Stimulated activated memory B cell treated with anti-CD40 and anti-IgM and Interleukin-4, amounts not matched to agents 10 μg/mL and 1 μg/mL and 100 μg/mL, for 72 hours (primary cell): Measurements from ENCODE around the gene TNRC6B.
A peak's percentile ranks its signal among the peaks of the same experiment; 100 is the strongest.

ENCODE experiments used
- ATAC-seq: fragments of 150-1000 bp; cut with Tn5 transposase; 2 replicates; pipeline ENCODE4 v1.10.0; 2021
- H3K27ac Mint-ChIP-seq: one replicate; pipeline ENCODE4 v1.8.0; 2022; ENCODE audit warnings: mild to moderate bottlenecking, mixed read lengths
- H3K27me3 Mint-ChIP-seq: one replicate; pipeline ENCODE4 v1.8.0; 2022; ENCODE audit warnings: mixed read lengths
- H3K36me3 Mint-ChIP-seq: one replicate; pipeline ENCODE4 v1.8.0; 2022; ENCODE audit warnings: mixed read lengths
- H3K4me1 Mint-ChIP-seq: one replicate; pipeline ENCODE4 v1.8.0; 2022; ENCODE audit warnings: mixed read lengths
- H3K4me3 Mint-ChIP-seq: one replicate; pipeline ENCODE4 v1.8.0; 2022; ENCODE audit warnings: mild to moderate bottlenecking, moderate library complexity, mixed read lengths
- H3K9me3 Mint-ChIP-seq: one replicate; pipeline ENCODE4 v1.8.0; 2022; ENCODE audit warnings: mixed read lengths

TNRC6B gene

DNA sequence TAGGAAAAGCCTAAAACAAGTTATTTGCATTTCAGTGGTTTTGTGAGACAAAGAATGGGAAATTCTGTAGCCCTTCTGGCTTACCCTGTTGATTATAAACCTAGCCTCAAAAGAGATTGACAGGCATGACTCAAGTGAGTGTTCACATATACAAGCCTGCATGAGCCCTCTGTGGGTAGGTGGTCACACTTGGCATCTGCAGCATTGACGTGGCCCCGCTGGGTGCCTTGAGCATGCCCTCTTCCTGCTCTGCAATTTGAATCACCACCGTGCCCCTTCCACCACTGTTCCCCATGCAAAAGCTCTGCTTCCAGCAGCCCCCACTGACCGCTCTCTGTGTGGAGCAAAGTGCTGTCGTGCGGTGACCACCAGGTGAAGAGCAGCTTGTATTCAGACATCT lies 147.6 kb downstream of the TNRC6B start:
- H3K36me3 Mint-ChIP-seq: peaks cover 40% of the 10 kb centered on the region
- H3K4me3 Mint-ChIP-seq: no peak overlapping the region
- H3K9me3 Mint-ChIP-seq: no peaks in the 10 kb centered on the region
- no peaks in the 10 kb centered on the region for H3K27me3 Mint-ChIP-seq
- ATAC-seq: peak; percentile 60
- peaks cover 13% of the 10 kb centered on the region for H3K4me1 Mint-ChIP-seq
- H3K27ac Mint-ChIP-seq: peak overlapping the region; percentile 2

DNA sequence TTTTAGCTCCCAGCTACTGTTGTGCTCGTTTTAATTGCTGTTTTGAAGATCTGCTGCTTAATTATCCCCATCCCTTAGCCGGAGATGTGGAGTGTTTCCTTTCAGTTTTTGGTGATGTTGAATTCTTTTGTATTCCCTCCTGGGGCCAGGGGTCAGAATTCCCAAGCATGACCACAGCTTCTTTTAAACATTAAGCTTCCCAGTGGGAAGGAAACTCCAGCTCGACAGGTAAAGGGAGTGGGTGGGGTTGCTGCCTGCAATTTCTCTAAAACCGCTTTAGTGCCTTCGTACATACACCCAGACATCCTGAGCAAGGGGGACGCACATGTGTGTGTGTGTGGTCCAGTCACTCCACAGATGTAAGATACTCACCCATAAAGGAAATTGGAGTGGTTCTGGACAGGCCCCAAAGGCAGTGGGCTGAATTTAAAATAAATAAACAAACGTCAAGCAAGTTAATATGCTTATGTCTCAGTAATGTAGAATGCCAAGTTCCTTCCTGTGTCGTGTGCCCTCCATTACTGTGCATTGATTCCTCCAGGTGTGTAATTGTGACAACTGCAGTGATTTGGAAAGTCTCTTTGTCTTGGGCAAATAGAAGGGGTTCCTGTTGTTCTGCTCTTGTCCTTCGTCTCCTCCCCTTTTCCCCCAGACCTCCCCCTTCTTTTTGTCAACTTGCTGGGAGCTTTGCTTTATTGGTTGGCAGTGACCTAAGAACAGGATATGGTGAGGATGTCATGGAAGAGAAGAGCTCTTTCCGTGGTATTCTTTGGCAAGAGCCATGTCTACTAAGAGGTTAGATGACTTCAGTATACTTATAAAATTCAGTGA lies 149.4 kb downstream of the TNRC6B start:
- Mint-ChIP-seq H3K27ac (peak overlapping the region; percentile 23), H3K4me1 (peaks cover 19% of the 10 kb centered on the region), H3K4me3 (no peak overlapping the region)

DNA sequence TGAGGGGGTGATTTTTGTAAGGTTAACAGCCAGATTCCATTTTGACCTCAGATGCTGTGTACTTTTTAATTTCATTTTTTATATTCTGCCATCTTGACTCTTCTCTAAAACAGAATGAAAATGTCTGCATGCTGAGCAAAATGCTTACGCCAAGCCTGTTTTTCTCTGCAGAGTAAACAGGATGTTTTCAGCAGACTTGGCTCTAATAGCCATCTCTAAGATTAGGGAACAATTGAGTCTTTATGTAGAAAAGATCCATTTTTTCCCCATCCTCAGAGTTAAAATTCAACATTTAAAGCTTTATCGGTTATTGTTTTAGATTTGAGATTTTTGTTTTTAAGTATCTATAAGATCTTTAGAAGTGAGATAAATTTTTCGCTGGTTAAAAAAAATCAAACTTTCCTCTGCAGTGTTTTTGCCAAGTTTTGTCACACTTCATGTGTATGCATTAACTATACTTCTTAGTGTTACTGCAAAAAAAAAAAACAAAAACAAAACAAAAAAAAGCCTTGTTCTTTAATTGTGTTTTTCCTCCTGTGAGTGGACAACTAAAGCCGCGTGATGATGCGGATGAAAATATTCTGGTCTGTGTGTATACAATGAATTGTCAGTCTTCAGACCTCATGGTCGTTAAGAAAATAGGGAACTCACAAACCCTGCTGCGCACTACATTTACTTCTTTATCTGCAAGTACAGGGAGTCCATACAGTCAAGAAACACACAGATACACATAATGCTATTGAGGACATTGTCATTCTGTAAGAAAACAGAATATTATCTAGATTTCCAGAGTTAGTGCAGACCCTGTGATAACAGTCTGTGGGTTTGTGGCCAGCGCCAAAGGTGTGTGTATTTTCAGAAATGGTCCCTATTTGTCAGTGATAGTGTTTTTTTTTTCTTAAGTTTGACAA lies 151.1 kb downstream of the TNRC6B start:
- Mint-ChIP-seq H3K4me3 (no peak overlapping the region), H3K36me3 (peaks cover 20% of the 10 kb centered on the region)
- ATAC-seq: no peak

More for the DNA sequence above, 149.4 kb downstream of the TNRC6B start:
- no peak for ATAC-seq
- no peaks in the 10 kb centered on the region for H3K9me3 Mint-ChIP-seq
- no peaks in the 10 kb centered on the region for H3K27me3 Mint-ChIP-seq
- H3K36me3 Mint-ChIP-seq: peaks cover 31% of the 10 kb centered on the region

DNA sequence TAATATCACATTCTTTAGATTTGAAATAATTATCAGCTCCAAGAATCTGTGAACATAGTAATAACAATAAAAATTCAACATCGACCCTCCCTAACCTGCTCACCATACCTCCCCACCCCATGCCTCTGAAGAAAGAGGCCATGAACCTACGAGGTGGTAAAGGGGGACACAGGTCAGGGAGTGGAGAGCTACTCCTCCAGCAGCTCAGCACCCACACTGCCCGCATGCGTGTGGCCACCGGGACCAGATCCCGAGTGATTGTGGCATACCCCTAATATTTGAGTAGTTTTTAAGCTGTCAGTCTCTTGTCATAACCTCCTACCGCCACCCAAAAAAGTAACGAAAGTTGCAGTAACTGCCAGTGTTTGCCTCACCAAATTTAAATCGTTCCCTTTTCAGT lies 151.7 kb downstream of the TNRC6B start:
- H3K4me3 Mint-ChIP-seq: no peak overlapping the region
- H3K36me3 Mint-ChIP-seq: peaks cover 20% of the 10 kb centered on the region
- no peaks in the 10 kb centered on the region for H3K9me3 Mint-ChIP-seq
- no peak for ATAC-seq
- H3K27me3 Mint-ChIP-seq: no peaks in the 10 kb centered on the region
- peaks cover 34% of the 10 kb centered on the region for H3K4me1 Mint-ChIP-seq
- H3K27ac Mint-ChIP-seq: no peak overlapping the region

More for the DNA sequence above, 151.1 kb downstream of the TNRC6B start:
- peak overlapping the region; percentile 23 for H3K27ac Mint-ChIP-seq
- H3K9me3 Mint-ChIP-seq: no peaks in the 10 kb centered on the region
- no peaks in the 10 kb centered on the region for H3K27me3 Mint-ChIP-seq
- peaks cover 28% of the 10 kb centered on the region for H3K4me1 Mint-ChIP-seq

DNA sequence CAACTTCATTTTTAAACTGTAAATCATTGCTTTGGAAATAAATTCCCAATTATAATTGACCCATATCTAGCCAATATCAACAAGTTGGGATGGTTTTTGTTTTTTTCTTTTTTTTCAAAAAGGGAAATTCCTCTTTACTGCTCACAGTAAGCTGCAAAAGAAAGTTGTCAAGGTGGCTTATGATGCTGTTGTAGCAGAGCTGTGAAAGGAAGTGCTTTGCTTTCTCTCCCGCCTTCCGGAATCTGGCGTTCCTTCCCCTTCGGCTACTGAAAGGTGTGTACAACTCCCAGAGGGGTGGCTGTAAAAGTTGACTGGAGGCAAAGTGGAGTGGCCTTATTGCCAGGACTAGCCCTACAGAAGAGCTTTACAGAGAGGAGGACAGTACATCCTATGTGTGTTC lies 152.4 kb downstream of the TNRC6B start:
- ATAC-seq: no peak
- no peaks in the 10 kb centered on the region for H3K27me3 Mint-ChIP-seq
- peaks cover 20% of the 10 kb centered on the region for H3K36me3 Mint-ChIP-seq
- no peaks in the 10 kb centered on the region for H3K9me3 Mint-ChIP-seq
- H3K4me3 Mint-ChIP-seq: no peak overlapping the region
- H3K4me1 Mint-ChIP-seq: peaks cover 34% of the 10 kb centered on the region
- peak overlapping the region; percentile 57 for H3K27ac Mint-ChIP-seq

DNA sequence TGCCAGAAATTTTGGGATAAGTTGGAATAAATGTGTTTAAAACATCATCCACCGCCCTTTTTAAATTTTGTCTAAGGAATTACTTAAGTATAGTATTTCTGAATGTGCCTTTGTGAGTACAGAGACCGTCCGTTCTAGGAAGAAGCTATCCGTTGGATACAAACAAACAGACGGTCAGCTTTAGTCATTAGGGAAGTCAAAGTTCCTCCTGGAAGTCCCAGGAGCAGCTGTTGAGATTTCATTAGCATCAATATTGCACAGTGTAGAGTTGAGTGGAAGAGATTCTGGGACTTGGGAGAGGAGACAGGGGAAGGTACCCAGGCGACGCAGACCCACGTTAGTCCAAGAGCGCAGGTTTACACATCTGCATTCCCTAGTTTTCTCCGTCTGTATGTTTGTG lies 152.9 kb downstream of the TNRC6B start:
- Mint-ChIP-seq H3K27me3 (no peaks in the 10 kb centered on the region), H3K27ac (peak overlapping the region; percentile 57), H3K36me3 (peaks cover 20% of the 10 kb centered on the region), H3K9me3 (no peaks in the 10 kb centered on the region), H3K4me3 (no peak overlapping the region), H3K4me1 (peaks cover 34% of the 10 kb centered on the region)
- ATAC-seq: no peak

DNA sequence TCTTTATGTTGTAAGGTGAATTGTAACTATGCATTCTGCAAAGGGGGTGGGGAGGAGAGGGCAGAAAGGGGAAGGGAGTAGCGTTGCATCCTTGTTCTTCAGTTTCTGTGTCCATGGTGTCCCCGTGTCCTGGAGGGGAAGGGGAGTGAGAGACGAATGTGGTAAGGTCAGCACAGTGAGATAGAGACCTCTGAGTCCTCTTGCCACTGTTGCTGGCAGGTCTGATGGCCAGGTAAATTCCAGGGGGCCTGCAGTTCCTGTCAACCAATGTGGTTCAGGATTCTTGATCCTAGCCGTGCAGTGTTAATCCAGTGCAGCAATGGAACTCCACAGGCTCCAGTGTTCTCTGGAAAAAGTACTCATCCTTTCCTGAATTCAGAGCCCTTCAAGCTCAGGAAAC lies 154.0 kb downstream of the TNRC6B start:
- no peak for ATAC-seq
- H3K27me3 Mint-ChIP-seq: no peaks in the 10 kb centered on the region
- no peaks in the 10 kb centered on the region for H3K9me3 Mint-ChIP-seq
- peak overlapping the region; percentile 74 for H3K27ac Mint-ChIP-seq
- H3K4me3 Mint-ChIP-seq: no peak overlapping the region
- H3K4me1 Mint-ChIP-seq: peaks cover 42% of the 10 kb centered on the region
- peaks cover 20% of the 10 kb centered on the region for H3K36me3 Mint-ChIP-seq

DNA sequence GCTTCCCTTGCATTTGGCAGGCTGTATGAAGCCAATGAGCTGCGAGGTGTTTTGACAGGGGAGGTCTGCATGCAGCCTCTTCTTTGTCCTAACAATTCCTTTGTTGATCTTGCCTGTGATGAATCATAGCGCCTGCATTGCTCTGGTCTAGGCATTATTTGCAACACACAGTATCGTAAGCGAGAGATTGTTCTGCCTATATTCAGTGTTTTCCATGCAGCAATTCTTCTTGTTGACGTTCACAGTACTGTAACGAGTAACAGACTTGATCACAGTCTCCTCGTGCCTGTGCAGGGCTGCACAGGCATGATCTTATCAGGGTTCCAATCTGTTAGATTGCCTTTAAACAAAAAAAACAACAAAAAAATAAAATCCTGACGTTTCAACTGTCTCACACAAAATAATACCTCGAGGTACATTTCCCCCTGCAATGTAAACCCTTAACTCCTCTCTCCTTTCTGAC lies 154.6 kb downstream of the TNRC6B start:
- no peaks in the 10 kb centered on the region for H3K9me3 Mint-ChIP-seq
- H3K4me1 Mint-ChIP-seq: peaks cover 42% of the 10 kb centered on the region
- ATAC-seq: no peak
- no peaks in the 10 kb centered on the region for H3K27me3 Mint-ChIP-seq
- peak overlapping the region; percentile 74 for H3K27ac Mint-ChIP-seq
- no peak overlapping the region for H3K4me3 Mint-ChIP-seq
- H3K36me3 Mint-ChIP-seq: peaks cover 18% of the 10 kb centered on the region

DNA sequence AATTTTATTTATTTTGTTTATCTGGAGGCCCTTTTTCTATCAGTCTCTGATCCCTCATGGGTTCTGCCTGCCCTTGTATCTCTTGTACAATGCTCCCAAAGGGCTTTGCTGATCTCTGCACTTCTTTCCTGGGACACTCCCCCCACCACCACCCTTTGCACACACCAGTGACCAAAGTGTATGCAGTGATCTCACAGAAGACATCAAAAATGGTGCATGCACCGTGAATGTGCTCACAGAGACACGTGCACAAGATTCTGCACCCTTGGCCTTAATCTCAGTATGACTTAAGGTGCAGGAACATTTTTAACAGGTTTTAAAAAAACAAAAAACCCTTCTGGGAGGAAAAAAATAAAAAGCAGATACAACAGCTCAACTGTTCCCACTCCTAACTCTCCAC lies 156.3 kb downstream of the TNRC6B start:
- H3K27me3 Mint-ChIP-seq: no peaks in the 10 kb centered on the region
- no peak for ATAC-seq
- peak overlapping the region; percentile 74 for H3K27ac Mint-ChIP-seq
- peaks cover 49% of the 10 kb centered on the region for H3K4me1 Mint-ChIP-seq
- peaks cover 15% of the 10 kb centered on the region for H3K36me3 Mint-ChIP-seq
- H3K9me3 Mint-ChIP-seq: no peaks in the 10 kb centered on the region
- H3K4me3 Mint-ChIP-seq: no peak overlapping the region

DNA sequence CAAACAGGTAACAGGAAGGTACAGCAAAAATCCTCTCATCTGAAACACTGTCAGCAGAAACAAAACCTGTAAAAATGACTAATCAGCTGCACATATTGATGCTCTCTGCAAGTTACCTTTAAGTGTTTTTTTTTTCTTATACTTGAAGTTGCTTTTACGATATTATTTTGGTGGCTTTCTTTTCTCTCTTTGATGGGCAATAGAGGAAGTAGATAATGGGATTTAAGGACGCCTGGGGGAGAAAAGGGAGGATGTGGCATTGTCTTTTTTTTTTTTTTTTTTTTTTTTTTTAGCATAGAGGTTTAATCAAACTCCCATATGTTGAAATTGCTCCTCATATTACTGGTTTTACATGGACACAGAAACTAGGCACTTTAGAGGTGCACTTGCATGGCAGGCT lies 157.2 kb downstream of the TNRC6B start:
- no peak for ATAC-seq
- H3K9me3 Mint-ChIP-seq: no peaks in the 10 kb centered on the region
- H3K4me3 Mint-ChIP-seq: peak overlapping the region; percentile 57
- peaks cover 15% of the 10 kb centered on the region for H3K36me3 Mint-ChIP-seq
- peak overlapping the region; percentile 74 for H3K27ac Mint-ChIP-seq
- H3K27me3 Mint-ChIP-seq: no peaks in the 10 kb centered on the region
- H3K4me1 Mint-ChIP-seq: peaks cover 49% of the 10 kb centered on the region

DNA sequence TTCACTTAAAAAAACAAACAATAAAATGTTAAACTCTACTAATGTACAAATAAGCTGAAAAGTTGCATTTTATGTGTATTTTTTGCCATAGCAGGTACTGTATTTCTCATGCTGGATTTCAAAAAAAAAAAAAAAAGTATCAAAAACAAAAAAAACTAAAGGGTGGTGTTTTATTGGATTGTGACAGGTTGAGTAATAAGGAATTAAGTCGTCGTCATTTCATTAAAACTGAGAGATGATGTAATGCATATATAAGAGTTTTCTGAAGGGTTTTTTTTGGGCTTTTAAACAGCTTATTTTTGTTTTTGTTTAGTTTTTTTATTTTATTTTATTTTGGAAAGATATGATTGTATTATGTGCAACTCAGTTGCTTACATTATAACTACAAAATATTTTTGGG lies 157.6 kb downstream of the TNRC6B start:
- H3K4me1 Mint-ChIP-seq: peaks cover 49% of the 10 kb centered on the region
- no peak for ATAC-seq
- no peaks in the 10 kb centered on the region for H3K9me3 Mint-ChIP-seq
- no peaks in the 10 kb centered on the region for H3K27me3 Mint-ChIP-seq
- no peak overlapping the region for H3K4me3 Mint-ChIP-seq
- peaks cover 10% of the 10 kb centered on the region for H3K36me3 Mint-ChIP-seq
- peak overlapping the region; percentile 74 for H3K27ac Mint-ChIP-seq

DNA sequence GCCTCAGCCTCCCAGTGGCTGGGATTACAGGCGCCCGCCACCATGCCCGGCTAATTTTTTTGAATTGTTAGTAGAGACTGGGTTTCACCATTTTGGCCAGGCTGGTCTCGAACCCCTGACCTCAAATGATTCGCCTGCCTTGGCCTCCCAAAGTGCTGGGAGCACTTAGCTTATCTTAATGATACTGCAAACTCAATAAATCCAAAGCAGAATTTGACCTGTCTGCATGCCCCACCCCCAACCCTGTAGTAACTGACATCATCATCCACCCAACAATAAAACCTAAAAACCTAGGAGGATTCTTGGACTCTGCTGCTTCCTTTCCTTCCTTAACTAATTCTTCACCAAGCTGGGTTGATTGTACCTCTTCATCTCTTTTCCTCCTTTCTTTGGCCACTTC lies 162.3 kb downstream of the TNRC6B start:
- H3K4me3 Mint-ChIP-seq: no peak overlapping the region
- no peak for ATAC-seq
- peaks cover 7% of the 10 kb centered on the region for H3K36me3 Mint-ChIP-seq
- no peak overlapping the region for H3K27ac Mint-ChIP-seq
- H3K4me1 Mint-ChIP-seq: peaks cover 36% of the 10 kb centered on the region
- H3K27me3 Mint-ChIP-seq: no peaks in the 10 kb centered on the region
- H3K9me3 Mint-ChIP-seq: no peaks in the 10 kb centered on the region

DNA sequence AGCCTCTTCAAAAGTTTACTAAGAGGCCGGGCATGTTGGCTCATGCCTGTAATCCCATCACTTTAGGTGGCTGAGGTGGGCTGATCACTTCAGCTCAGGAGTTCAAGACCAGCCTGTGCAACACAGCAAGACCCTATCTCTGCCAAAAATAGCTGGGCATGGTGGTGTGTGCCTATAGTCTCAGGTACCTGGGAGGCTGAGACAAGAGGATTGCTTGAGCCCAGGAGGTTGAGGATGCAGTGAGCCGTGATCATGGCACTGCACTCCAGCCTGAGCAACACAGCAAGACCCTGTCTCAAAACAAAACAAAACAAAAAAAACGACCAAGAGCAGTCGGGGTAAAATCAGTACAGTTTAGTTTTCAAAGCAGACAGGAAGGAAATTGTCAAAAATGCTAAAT lies 163.9 kb downstream of the TNRC6B start:
- Mint-ChIP-seq H3K4me1 (peaks cover 22% of the 10 kb centered on the region), H3K27ac (no peak overlapping the region), H3K36me3 (peaks cover 7% of the 10 kb centered on the region), H3K9me3 (no peaks in the 10 kb centered on the region), H3K4me3 (no peak overlapping the region), H3K27me3 (no peaks in the 10 kb centered on the region)
- ATAC-seq: no peak

DNA sequence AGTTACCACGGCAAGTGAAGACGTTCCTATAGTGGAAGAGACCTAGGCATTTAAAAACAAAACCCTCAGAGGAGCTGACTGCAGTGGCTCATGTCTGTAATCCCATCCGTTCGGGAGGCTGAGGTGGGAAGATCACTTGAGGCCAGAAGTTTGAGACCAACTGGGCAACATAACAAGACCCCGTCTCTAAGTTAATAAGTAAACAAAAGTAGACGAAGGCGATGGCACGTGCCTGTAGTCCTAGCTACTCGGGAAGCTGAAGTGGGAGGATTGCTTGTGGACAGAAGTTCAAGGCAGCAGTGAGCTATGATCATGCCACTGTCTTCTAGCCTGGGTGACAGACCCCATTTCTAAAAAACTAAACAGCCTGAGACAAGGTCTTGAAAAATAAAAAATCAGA lies 164.8 kb downstream of the TNRC6B start:
- ATAC-seq: no peak
- no peak overlapping the region for H3K4me3 Mint-ChIP-seq
- H3K9me3 Mint-ChIP-seq: no peaks in the 10 kb centered on the region
- peak overlapping the region; percentile 1 for H3K27ac Mint-ChIP-seq
- no peaks in the 10 kb centered on the region for H3K27me3 Mint-ChIP-seq
- peaks cover 7% of the 10 kb centered on the region for H3K36me3 Mint-ChIP-seq
- H3K4me1 Mint-ChIP-seq: peaks cover 30% of the 10 kb centered on the region

DNA sequence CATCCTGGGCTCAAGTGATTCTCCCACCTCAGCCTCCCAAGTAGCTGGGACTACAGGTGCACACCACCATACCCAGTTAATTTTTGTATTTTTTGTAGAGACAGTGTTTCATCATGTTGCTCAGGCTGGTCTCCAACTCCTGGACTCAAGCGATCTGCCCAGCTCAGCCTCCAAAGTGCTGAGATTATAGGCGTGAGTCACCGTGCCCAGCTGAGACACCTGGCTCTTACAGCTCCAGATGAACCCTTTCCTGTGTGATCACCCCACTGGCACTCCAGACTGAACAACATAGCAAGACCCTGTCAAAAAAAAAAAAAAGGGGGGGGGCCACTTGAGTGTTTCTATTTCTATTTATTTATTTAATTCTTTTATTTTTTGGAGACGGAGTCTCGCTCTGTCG lies 167.5 kb downstream of the TNRC6B start:
- Mint-ChIP-seq H3K4me1 (peaks cover 29% of the 10 kb centered on the region), H3K4me3 (peak overlapping the region; percentile 98), H3K27me3 (no peaks in the 10 kb centered on the region), H3K27ac (peak overlapping the region; percentile 95), H3K9me3 (no peaks in the 10 kb centered on the region), H3K36me3 (peaks cover 6% of the 10 kb centered on the region)
- no peak for ATAC-seq
